ENCODE measurements around the gene PID1.
"Not testable (repeated sequence)": the region's sequence is repeated elsewhere in the genome, so short reads cannot be mapped to it uniquely, and the experiment has no call there.

The PID1 gene

GRCh38 chr2:229084447-229084846 is 186.6 kb downstream of the PID1 start:
- TF ChIP-seq CTCF (conservative IDR thresholded peaks at IDR 0.05): no peak
- no peak overlapping the region for H3K27ac ChIP-seq

- TF ChIP-seq CTCF (conservative IDR thresholded peaks at IDR 0.05): no peak
- no peak overlapping the region for H3K27ac ChIP-seq
These were observed 187.3 kb downstream of the PID1 start for GRCh38 chr2:229083606-229084340.

- TF ChIP-seq CTCF (conservative IDR thresholded peaks at IDR 0.05): no peak
- no peak overlapping the region for H3K27ac ChIP-seq
These were observed 189.7 kb downstream of the PID1 start for GRCh38 chr2:229081411-229081810.

- no peak for TF ChIP-seq CTCF (conservative IDR thresholded peaks at IDR 0.05)
- H3K27ac ChIP-seq: no peak overlapping the region
These were observed 190.9 kb downstream of the PID1 start for GRCh38 chr2:229080172-229080571.

GRCh38 chr2:229076886-229077285 is 194.2 kb downstream of the PID1 start:
- not testable (repeated sequence) for H3K27ac ChIP-seq

- H3K27ac ChIP-seq: no peak overlapping the region
- no peak for TF ChIP-seq CTCF (conservative IDR thresholded peaks at IDR 0.05)
These were observed 197.2 kb downstream of the PID1 start for GRCh38 chr2:229073935-229074334.

GRCh38 chr2:229071292-229071976 is 199.7 kb downstream of the PID1 start:
- no peak for TF ChIP-seq CTCF (conservative IDR thresholded peaks at IDR 0.05)
- no peak overlapping the region for H3K27ac ChIP-seq

GRCh38 chr2:229066121-229066715 is 204.9 kb downstream of the PID1 start:
- no peak overlapping the region for H3K27ac ChIP-seq
- TF ChIP-seq CTCF (conservative IDR thresholded peaks at IDR 0.05): no peak
